Activated naive CD8-positive, alpha-beta T cell treated with anti-CD3 and anti-CD28 coated beads for 36 hours (primary cell): ENCODE results near the gene S1PR5. TPM values are rescaled to one million over a fixed set of nuclear protein-coding genes. Genes with fewer than 3 reads are reported as not detected.
"Not testable (repeated sequence)": the region's sequence is repeated elsewhere in the genome, so short reads cannot be mapped to it uniquely, and the experiment has no call there.

ENCODE experiments used
- DNase-seq: peaks from one replicate; pipeline ENCODE4 v3.0.0; 2021
- H3K27ac Mint-ChIP-seq: one replicate; pipeline ENCODE4 v1.8.0; 2022; ENCODE audit warnings: mild to moderate bottlenecking, moderate library complexity, mixed read lengths
- H3K27me3 Mint-ChIP-seq: one replicate; pipeline ENCODE4 v1.8.0; 2022; ENCODE audit warnings: mild to moderate bottlenecking, mixed read lengths
- H3K36me3 Mint-ChIP-seq: one replicate; pipeline ENCODE4 v1.8.0; 2021; ENCODE audit warnings: mild to moderate bottlenecking, mixed read lengths
- H3K4me1 Mint-ChIP-seq: one replicate; pipeline ENCODE4 v1.8.0; 2021; ENCODE audit warnings: mixed read lengths
- H3K4me3 Mint-ChIP-seq: one replicate; pipeline ENCODE4 v1.8.0; 2022; ENCODE audit warnings: mild to moderate bottlenecking, moderate library complexity, mixed read lengths
- H3K9me3 Mint-ChIP-seq: one replicate; pipeline ENCODE4 v1.8.0; 2022; ENCODE audit warnings: mixed read lengths
- total RNA-seq, 2 experiments: library from RNA; stranded (reverse); gene quantifications; one replicate each; pipeline ENCODE4 v1.2.3, GENCODE V29; 2021

Gene S1PR5
- total RNA-seq, 2 experiments from 2014 or later: not detected

- Mint-ChIP-seq H3K36me3 (no peaks in the 10 kb centered on the region), H3K4me1 (no peaks in the 10 kb centered on the region), H3K9me3 (peaks cover 7% of the 10 kb centered on the region), H3K27me3 (peaks cover 17% of the 10 kb centered on the region), H3K4me3 (no peak overlapping the region), H3K27ac (no peak overlapping the region)
- DNase-seq: no peak
These were observed 16.6 kb upstream of the S1PR5 start for GRCh38 chr19:10533646-10534386.

- peaks cover 7% of the 10 kb centered on the region for H3K9me3 Mint-ChIP-seq
- no peaks in the 10 kb centered on the region for H3K4me1 Mint-ChIP-seq
- DNase-seq: no peak
- no peak overlapping the region for H3K4me3 Mint-ChIP-seq
- no peak overlapping the region for H3K27ac Mint-ChIP-seq
- H3K27me3 Mint-ChIP-seq: peaks cover 8% of the 10 kb centered on the region
- H3K36me3 Mint-ChIP-seq: no peaks in the 10 kb centered on the region
These were observed 15.2 kb upstream of the S1PR5 start for GRCh38 chr19:10532457-10532856.

GRCh38 chr19:10526887-10527286 is 9.6 kb upstream of the S1PR5 start:
- not testable (repeated sequence) for H3K27ac Mint-ChIP-seq, H3K9me3 Mint-ChIP-seq, H3K4me3 Mint-ChIP-seq, DNase-seq, H3K4me1 Mint-ChIP-seq, H3K27me3 Mint-ChIP-seq, H3K36me3 Mint-ChIP-seq

GRCh38 chr19:10525636-10526035 is 8.4 kb upstream of the S1PR5 start:
- DNase-seq: no peak
- Mint-ChIP-seq H3K9me3 (no peaks in the 10 kb centered on the region), H3K4me1 (no peaks in the 10 kb centered on the region), H3K36me3 (no peaks in the 10 kb centered on the region), H3K4me3 (no peak overlapping the region), H3K27ac (no peak overlapping the region), H3K27me3 (peaks cover 3% of the 10 kb centered on the region)

- Mint-ChIP-seq H3K27ac (no peak overlapping the region), H3K27me3 (peaks cover 22% of the 10 kb centered on the region), H3K9me3 (no peaks in the 10 kb centered on the region), H3K4me3 (no peak overlapping the region), H3K36me3 (no peaks in the 10 kb centered on the region), H3K4me1 (peaks cover 11% of the 10 kb centered on the region)
- DNase-seq: no peak
These were observed 5.9 kb upstream of the S1PR5 start for GRCh38 chr19:10523135-10523636.

GRCh38 chr19:10521461-10522171 is 4.4 kb upstream of the S1PR5 start:
- Mint-ChIP-seq H3K27ac (no peak overlapping the region), H3K9me3 (no peaks in the 10 kb centered on the region), H3K36me3 (no peaks in the 10 kb centered on the region), H3K4me1 (peaks cover 18% of the 10 kb centered on the region), H3K4me3 (no peak overlapping the region), H3K27me3 (peaks cover 34% of the 10 kb centered on the region)
- no peak for DNase-seq

- Mint-ChIP-seq H3K4me3 (no peak overlapping the region), H3K36me3 (no peaks in the 10 kb centered on the region), H3K27ac (no peak overlapping the region)
These were observed 3.5 kb upstream of the S1PR5 start for GRCh38 chr19:10520652-10521318.

GRCh38 chr19:10519421-10519820 is 2.2 kb upstream of the S1PR5 start:
- peaks cover 56% of the 10 kb centered on the region for H3K27me3 Mint-ChIP-seq
- H3K27ac Mint-ChIP-seq: no peak overlapping the region
- no peaks in the 10 kb centered on the region for H3K9me3 Mint-ChIP-seq
- DNase-seq: no peak
- H3K4me1 Mint-ChIP-seq: peaks cover 18% of the 10 kb centered on the region
- H3K36me3 Mint-ChIP-seq: no peaks in the 10 kb centered on the region
- no peak overlapping the region for H3K4me3 Mint-ChIP-seq

More at GRCh38 chr19:10520652-10521318, 3.5 kb upstream of the S1PR5 start:
- Mint-ChIP-seq H3K27me3 (peaks cover 42% of the 10 kb centered on the region), H3K4me1 (peaks cover 18% of the 10 kb centered on the region), H3K9me3 (no peaks in the 10 kb centered on the region)
- DNase-seq: no peak

GRCh38 chr19:10518444-10519361 is 1.5 kb upstream of the S1PR5 start:
- Mint-ChIP-seq H3K36me3 (no peaks in the 10 kb centered on the region), H3K27ac (no peak overlapping the region)
- DNase-seq: no peak

GRCh38 chr19:10517760-10518443 is 655 bp upstream of the S1PR5 start:
- Mint-ChIP-seq H3K9me3 (no peaks in the 10 kb centered on the region), H3K36me3 (no peaks in the 10 kb centered on the region), H3K4me1 (peaks cover 18% of the 10 kb centered on the region), H3K27me3 (peaks cover 71% of the 10 kb centered on the region), H3K27ac (no peak overlapping the region), H3K4me3 (peak overlapping the region; percentile 42)
- DNase-seq: no peak

More at GRCh38 chr19:10518444-10519361, 1.5 kb upstream of the S1PR5 start:
- Mint-ChIP-seq H3K4me3 (peak overlapping the region; percentile 42), H3K4me1 (peaks cover 18% of the 10 kb centered on the region), H3K27me3 (peaks cover 63% of the 10 kb centered on the region), H3K9me3 (no peaks in the 10 kb centered on the region)

GRCh38 chr19:10516671-10517286 is 468 bp downstream of the S1PR5 start:
- H3K4me1 Mint-ChIP-seq: peaks cover 18% of the 10 kb centered on the region
- H3K4me3 Mint-ChIP-seq: peak overlapping the region; percentile 38
- H3K27ac Mint-ChIP-seq: no peak overlapping the region
- DNase-seq: no peak
- peaks cover 76% of the 10 kb centered on the region for H3K27me3 Mint-ChIP-seq
- H3K36me3 Mint-ChIP-seq: no peaks in the 10 kb centered on the region
- H3K9me3 Mint-ChIP-seq: no peaks in the 10 kb centered on the region

GRCh38 chr19:10516064-10516385 is 1.2 kb downstream of the S1PR5 start:
- Mint-ChIP-seq H3K27ac (no peak overlapping the region), H3K27me3 (peaks cover 81% of the 10 kb centered on the region)

GRCh38 chr19:10514211-10515145 is 2.8 kb downstream of the S1PR5 start:
- peak overlapping the region; percentile 45 for H3K4me3 Mint-ChIP-seq

More at GRCh38 chr19:10516064-10516385, 1.2 kb downstream of the S1PR5 start:
- Mint-ChIP-seq H3K4me3 (no peak overlapping the region), H3K36me3 (no peaks in the 10 kb centered on the region), H3K9me3 (no peaks in the 10 kb centered on the region), H3K4me1 (peaks cover 18% of the 10 kb centered on the region)
- DNase-seq: no peak

More at GRCh38 chr19:10514211-10515145, 2.8 kb downstream of the S1PR5 start:
- H3K36me3 Mint-ChIP-seq: no peaks in the 10 kb centered on the region
- H3K4me1 Mint-ChIP-seq: peaks cover 20% of the 10 kb centered on the region
- DNase-seq: peak; percentile 72
- H3K27ac Mint-ChIP-seq: no peak overlapping the region
- H3K27me3 Mint-ChIP-seq: peaks cover 79% of the 10 kb centered on the region
- H3K9me3 Mint-ChIP-seq: no peaks in the 10 kb centered on the region
